NCI-H2081 (cell line): Measurements from ENCODE around the gene RPS6KL1.

Experiments
- DNase-seq, 2 experiments: peaks; one replicate each; lab custom pipeline; 2025; lab: John Stamatoyannopoulos, UW

Gene RPS6KL1

DNA sequence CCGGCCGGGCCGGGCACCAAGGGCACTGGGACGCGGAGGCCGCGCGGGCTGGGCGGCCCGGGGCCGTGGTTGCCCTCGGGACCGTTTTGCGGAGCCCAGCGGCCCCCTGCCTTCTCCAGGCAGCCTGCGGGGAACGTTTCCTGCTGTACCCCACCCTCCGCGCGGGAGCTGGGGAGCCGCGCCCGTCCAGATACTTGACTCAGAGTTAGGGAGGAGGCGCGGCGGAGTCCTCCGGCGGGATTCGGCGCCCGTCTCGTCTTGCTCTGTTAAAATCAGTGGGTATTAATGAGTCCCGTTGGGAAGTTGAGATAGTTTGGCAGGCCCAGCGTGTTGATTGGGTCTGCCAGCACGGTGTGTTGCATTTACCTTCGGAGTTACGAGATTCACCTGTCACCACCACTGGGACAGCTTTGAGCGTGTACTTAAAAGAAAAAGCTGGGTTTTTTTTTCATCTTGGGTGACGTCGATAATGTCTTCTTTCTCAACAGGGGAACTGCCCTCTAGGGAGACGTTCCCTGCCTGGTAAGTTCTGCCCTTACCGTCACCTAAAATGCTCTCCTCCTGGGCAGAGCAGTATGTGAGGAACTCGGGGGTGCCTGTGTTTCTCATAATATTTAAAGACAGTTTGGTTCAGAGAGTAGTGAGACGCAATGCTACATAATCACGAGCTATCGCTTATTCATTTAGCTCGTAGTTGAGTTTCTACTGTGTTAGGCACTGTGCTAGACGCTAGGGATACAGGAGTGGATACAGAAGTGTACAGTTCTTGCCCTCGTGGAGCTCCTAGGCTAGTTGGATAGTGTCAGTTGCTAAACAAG is 40.7 kb downstream of the RPS6KL1 start:
- DNase-seq: peak; percentile 19 to 45

DNA sequence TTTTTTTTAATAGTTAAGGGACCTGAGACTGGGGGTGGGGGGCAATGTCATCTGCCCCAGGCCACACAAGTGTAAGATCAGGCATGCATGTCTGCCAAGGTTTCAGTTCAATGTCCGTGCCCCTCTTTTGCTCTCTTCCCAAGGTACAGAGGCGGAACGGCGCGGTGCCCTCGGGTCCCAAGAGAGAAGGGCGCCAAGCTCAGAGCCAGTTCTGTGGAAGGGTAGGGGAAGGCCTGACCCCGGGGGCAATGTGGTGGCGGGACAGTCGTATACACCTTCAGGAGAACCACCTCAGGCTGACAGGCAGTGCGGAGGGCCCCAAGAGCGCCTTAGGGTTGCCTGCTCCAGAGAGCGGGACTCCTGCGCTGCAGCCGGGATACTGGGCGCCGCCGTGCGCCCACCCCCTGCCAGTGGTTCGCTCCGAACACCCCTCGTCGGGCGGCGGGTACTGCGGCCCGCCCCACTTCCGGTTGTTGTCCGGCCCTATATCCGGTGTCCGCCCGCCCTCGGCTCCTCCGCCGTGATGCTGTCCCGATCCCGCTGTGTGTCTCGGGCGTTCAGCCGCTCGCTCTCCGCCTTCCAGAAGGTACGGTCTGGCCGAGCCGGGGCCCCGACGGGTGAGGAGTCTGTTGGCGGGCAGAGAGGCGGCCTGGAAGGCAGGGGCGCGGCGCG is 41.5 kb downstream of the RPS6KL1 start, which contains the start of gene DLST:
Gene DLST (plus strand): TSS at position 486 of the 672 bp plus-strand sequence. CDS start 38 bp downstream, at position 524.
- DNase-seq: peak; percentile 81 to 90

- DNase-seq: no peak
Observed at GRCh38 chr14:74879427-74880182, 43.5 kb downstream of the RPS6KL1 start.

- no peak for DNase-seq
Observed at GRCh38 chr14:74875941-74876913, 46.8 kb downstream of the RPS6KL1 start, which contains the start of gene PROX2. PROX2 (minus strand) TSS chr14:74876145; CDS start chr14:74863834, 12,311 bp downstream.

GRCh38 chr14:74875204-74875603 is 47.9 kb downstream of the RPS6KL1 start:
- DNase-seq: no peak

- DNase-seq: no peak
Observed at GRCh38 chr14:74871819-74872218, 51.2 kb downstream of the RPS6KL1 start.

DNA sequence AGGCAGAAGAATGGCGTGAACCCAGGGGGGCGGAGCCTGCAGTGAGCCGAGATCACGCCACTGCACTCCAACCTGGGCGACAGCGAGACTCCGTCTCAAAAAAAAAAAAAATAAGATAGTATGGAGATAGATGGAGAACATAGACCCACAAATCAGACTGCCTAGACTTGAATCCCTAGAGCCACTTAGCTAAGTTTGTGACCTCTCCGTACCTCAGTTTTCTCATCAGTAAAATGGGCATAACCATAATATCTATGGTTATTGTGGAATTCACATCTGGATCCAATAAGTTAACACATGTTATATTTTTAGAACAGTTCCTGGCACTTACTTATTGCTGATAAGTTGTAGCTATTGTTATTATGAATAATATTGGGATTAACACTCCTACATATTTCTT is 54.3 kb downstream of the RPS6KL1 start:
- DNase-seq: no peak

DNA sequence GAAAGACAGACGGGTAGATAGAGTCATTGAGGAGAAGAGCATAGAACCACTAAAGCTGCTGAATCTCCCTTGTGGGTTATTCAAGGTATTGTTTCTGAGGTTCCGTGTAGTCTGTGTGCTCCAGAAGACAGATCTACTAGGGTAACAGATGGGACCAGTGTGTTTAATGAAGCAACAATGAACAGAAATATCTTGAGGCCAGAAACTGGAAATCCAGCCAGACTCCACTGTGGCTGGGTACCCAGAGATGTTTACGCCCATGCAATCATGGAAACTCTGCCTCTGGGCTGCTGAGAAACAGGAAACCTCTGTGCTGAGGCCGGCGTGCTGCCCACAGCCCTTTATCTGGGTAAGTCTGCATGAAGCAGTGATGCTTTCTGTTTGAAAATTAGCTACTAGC is 55.4 kb downstream of the RPS6KL1 start:
- DNase-seq: no peak

DNA sequence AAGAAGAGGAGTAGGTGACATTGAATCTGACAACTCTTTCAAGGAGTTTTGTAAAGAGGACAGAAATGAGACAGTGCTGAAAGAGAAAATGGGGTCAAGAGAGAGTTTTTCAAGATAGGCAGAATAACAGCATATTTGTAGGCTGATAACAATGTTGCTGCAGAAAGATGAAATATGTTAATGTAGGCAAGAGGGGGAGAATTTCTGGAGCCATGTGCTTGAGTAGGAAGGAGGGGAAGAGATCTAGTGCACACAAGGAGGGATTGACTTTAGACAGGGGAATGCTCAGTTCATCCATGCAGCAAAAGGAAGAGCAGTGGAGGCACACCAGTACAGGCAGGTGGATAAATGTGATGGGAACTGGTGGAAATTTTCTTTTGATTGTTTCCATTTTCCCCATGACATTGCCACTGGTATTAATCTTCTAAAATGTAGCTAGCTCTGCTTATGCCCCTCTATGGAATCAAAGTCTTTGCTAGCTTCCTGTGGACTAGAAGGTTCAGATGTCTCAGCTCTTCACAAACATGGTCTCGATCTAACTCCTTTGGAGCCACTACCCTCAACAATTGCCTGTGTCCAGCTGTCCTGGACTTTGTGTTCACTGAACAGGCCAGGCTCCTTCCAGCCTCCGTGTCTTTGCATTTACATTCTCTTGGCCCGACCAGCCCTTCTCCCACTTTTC is 56.2 kb downstream of the RPS6KL1 start:
- no peak for DNase-seq

DNA sequence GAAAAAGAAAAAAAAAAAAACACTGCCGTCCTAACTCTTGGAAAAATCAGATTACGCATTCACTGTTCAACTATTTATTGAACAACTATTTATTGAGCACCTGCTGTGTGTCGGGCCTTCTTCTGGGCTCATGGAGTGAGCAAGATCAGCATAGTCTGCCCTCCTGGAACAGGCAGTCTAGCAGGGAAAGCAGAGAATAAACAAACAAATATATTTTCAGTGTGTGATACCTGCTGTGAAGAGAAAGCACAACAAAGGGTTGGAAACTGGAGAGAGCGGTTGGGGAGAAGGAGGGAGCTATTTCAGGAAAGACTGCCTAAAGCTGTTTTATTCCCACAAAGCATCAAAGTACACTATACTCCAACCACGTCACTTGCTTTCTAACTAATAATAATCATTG is 57.9 kb downstream of the RPS6KL1 start:
- no peak for DNase-seq

- DNase-seq: no peak
Observed at GRCh38 chr14:74864198-74864597, 58.9 kb downstream of the RPS6KL1 start.

DNA sequence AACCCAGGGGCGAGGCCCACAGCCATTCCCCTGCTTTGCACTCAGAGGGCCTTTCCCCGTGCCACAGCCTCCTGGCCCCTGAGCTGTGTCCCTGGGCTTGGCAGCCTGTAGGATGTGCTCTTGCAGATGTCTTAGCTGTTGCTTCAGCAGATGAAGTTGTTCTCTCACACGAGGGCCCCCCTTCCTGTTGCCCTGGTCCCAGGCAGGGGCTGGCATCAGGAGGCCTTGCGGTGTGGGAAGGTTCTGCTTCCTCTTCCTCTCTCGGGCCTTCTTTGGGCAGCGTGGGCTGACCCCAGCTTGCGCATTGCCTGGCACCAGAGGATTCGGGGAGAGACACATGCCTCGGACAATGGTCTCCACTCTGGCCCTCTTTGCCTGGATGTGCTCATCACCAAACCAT is 59.8 kb downstream of the RPS6KL1 start:
- no peak for DNase-seq

GRCh38 chr14:74861734-74862090 is 61.3 kb downstream of the RPS6KL1 start:
- DNase-seq: no peak

GRCh38 chr14:74860899-74861733 is 61.9 kb downstream of the RPS6KL1 start:
- DNase-seq: peak; percentile 82 to 85

DNA sequence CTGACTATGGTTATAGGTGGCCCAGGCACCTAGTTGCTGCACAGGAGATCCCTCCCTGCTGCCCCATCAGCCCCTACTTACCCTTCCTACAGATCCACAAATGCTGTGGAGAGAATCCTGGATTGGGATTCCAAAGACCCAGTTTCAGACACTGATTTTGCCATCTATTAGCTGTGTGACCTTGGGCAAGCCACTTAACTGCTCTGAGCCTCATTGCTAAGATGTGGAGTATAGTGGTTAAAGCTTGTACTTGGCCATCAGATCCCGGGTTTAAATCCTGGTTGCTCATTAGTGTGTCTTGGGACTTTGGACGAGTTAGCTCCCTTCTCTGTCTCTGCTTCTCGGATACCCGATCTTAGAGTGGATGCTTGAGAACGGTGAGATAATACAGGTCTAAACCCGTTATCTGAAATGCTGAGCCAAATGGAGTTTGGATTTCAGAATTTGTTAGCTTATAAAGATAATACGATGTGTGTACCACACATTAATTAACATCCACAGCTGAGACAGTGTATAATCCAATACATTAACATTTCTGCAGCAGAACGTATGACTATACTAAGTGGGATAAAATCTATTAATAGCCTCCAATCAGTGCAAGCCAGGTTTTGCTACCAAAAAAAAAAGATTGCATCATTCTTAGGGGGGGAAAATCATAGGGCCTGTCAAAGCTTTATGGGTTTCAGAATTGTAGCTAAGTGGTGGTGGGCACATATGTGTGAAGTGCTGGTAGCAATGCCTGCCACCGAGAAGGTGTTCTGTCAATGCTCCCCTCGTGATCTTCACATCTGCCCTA is 63.1 kb downstream of the RPS6KL1 start:
- DNase-seq: no peak

- no peak for DNase-seq
Observed at GRCh38 chr14:74858022-74858421, 65.0 kb downstream of the RPS6KL1 start.

DNA sequence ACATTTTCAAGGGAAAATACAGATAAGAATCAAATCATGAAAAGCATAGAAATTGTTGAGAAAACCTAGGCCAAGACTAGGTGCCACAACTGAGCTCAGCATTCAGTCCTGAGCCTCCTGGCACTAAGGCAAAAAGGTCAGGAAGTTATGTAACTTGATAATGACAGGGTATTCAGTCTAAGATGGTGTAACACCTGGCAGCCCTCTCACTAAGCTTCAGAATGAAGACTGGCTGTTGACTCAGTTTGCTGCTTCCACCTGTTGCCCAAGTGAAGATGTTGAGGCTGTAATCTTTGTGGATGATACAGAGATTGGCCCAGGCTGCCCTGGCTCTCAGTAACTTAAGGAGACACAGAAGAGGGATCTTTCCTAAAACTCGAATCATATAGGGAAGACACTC is 66.7 kb downstream of the RPS6KL1 start:
- no peak for DNase-seq

GRCh38 chr14:74855945-74856344 is 67.1 kb downstream of the RPS6KL1 start:
- DNase-seq: no peak

DNA sequence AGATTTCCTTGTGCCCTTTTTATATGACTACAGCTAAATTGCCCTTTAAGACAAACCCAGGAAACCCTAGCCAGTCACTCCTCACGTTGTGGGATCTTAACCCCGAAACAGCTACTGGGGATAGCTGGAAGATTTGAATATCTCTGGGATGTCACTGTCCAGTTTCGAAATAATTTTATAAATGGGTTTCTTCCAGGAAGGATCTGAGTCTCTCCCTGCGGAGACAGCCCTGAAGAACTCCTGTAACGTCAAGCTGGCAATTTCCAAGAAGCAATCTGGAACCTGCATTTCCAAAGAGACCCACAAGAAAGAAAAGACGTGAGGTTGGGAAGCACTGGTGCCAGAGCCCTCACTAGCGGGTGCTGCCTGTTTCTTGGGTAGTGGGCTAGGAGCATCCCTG is 68.0 kb downstream of the RPS6KL1 start:
- no peak for DNase-seq
